ENCODE data around the gene PTGR2.
"Not testable (repeated sequence)": the region's sequence is repeated elsewhere in the genome, so short reads cannot be mapped to it uniquely, and the experiment has no call there.

Gene PTGR2

GRCh38 chr14:73896521-73896920 is 44.9 kb downstream of the PTGR2 start:
- peaks cover 61% of the 10 kb centered on the region for H3K36me3 ChIP-seq (ENCODE audit: control insufficient read depth, insufficient read depth, low read length)
- H3K4me3 ChIP-seq (ENCODE audit: insufficient read depth, low read depth, low read length, poor library complexity, severe bottlenecking) = no peak overlapping the region
- DNase-seq = no peak
- H3K27ac ChIP-seq (ENCODE audit: insufficient read depth, low read length, poor library complexity, severe bottlenecking) = no peak overlapping the region
- H3K4me1 ChIP-seq (ENCODE audit: control insufficient read depth, insufficient read depth, low read length, poor library complexity, severe bottlenecking) = no peaks in the 10 kb centered on the region
- H3K27me3 ChIP-seq (replicated peaks; ENCODE audit: control insufficient read depth, insufficient read depth, low read length, poor library complexity, severe bottlenecking) = no peaks in the 10 kb centered on the region
- H3K9me3 ChIP-seq (ENCODE audit: control insufficient read depth, low read length) = no peaks in the 10 kb centered on the region

DNA sequence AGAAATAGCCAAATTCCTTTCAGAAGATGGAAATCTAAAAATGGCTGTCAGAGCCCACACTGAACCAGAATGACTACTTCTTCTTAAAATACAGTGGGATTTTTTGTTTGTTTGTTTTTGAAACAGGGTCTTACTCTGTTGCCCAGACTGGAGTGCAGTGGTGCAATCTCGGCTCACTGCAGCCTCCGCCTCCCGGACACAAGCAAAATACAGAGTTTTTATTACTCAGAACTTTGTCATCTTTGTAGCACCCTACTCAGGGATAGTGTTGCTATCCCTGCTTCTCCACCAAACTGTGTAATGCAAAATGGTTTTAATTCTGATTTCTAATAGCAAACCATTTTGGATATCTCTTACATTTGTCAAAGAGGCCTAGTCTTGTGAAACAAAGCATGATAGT is 51.4 kb downstream of the PTGR2 start:
- Histone ChIP-seq H3K4me3 (ENCODE audit: insufficient read depth, low read depth, low read length, poor library complexity, severe bottlenecking) (no peak overlapping the region), H3K27me3 (replicated peaks; ENCODE audit: control insufficient read depth, insufficient read depth, low read length, poor library complexity, severe bottlenecking) (no peaks in the 10 kb centered on the region), H3K4me1 (ENCODE audit: control insufficient read depth, insufficient read depth, low read length, poor library complexity, severe bottlenecking) (no peaks in the 10 kb centered on the region), H3K27ac (ENCODE audit: insufficient read depth, low read length, poor library complexity, severe bottlenecking) (no peak overlapping the region), H3K36me3 (ENCODE audit: control insufficient read depth, insufficient read depth, low read length) (peaks cover 57% of the 10 kb centered on the region), H3K9me3 (ENCODE audit: control insufficient read depth, low read length) (no peaks in the 10 kb centered on the region)
- no peak for DNase-seq

DNA sequence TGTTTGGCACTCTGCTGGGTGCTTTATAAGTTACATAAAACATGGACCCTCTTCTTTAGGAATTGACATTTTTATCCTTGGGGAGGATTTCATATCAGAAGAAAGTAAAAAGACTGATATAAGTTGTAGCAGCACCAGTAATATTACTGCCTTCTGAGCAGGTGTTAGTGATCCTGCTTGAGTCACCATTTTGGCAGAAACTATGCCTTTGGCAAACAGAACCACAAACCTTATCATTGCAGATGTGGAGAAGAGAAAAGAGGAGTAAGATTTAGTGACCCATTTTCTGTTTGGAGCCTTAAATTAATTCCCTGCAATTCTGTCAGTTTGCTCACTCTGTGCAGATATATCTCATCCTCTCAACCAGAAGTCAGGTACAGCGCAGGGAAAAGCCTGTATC is 58.0 kb downstream of the PTGR2 start:
- DNase-seq = no peak
- Histone ChIP-seq H3K4me3 (ENCODE audit: insufficient read depth, low read depth, low read length, poor library complexity, severe bottlenecking) (no peak overlapping the region), H3K9me3 (ENCODE audit: control insufficient read depth, low read length) (no peaks in the 10 kb centered on the region), H3K27ac (ENCODE audit: insufficient read depth, low read length, poor library complexity, severe bottlenecking) (no peak overlapping the region), H3K36me3 (ENCODE audit: control insufficient read depth, insufficient read depth, low read length) (peaks cover 74% of the 10 kb centered on the region), H3K27me3 (replicated peaks; ENCODE audit: control insufficient read depth, insufficient read depth, low read length, poor library complexity, severe bottlenecking) (no peaks in the 10 kb centered on the region), H3K4me1 (ENCODE audit: control insufficient read depth, insufficient read depth, low read length, poor library complexity, severe bottlenecking) (no peaks in the 10 kb centered on the region)

DNA sequence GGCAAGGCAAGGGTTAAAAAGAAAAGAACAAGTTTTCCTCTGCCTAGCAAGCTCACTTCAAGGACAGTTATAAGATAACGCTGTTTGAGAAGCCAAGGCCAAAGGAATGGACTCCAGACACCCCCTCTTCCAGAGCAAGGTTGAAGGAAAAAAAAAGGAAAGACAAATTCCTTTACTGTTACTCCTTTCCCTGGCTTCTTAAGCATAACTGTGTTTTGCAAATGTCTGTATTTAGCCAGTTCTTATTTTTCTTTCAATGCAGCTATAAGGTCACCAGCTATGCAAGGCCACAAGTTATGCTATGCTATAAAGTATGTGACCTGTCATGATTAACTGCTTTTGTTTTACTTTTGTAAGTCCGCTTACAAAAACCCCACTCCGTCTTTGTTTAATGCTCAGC is 61.6 kb downstream of the PTGR2 start:
- Histone ChIP-seq H3K4me3 (ENCODE audit: insufficient read depth, low read depth, low read length, poor library complexity, severe bottlenecking) (no peak overlapping the region), H3K27me3 (replicated peaks; ENCODE audit: control insufficient read depth, insufficient read depth, low read length, poor library complexity, severe bottlenecking) (no peaks in the 10 kb centered on the region), H3K36me3 (ENCODE audit: control insufficient read depth, insufficient read depth, low read length) (peaks cover 58% of the 10 kb centered on the region), H3K9me3 (ENCODE audit: control insufficient read depth, low read length) (no peaks in the 10 kb centered on the region), H3K27ac (ENCODE audit: insufficient read depth, low read length, poor library complexity, severe bottlenecking) (no peak overlapping the region), H3K4me1 (ENCODE audit: control insufficient read depth, insufficient read depth, low read length, poor library complexity, severe bottlenecking) (no peaks in the 10 kb centered on the region)
- DNase-seq = no peak

- Histone ChIP-seq H3K9me3 (ENCODE audit: control insufficient read depth, low read length) (no peaks in the 10 kb centered on the region), H3K36me3 (ENCODE audit: control insufficient read depth, insufficient read depth, low read length) (peaks cover 52% of the 10 kb centered on the region), H3K27me3 (replicated peaks; ENCODE audit: control insufficient read depth, insufficient read depth, low read length, poor library complexity, severe bottlenecking) (no peaks in the 10 kb centered on the region), H3K27ac (ENCODE audit: insufficient read depth, low read length, poor library complexity, severe bottlenecking) (no peak overlapping the region), H3K4me3 (ENCODE audit: insufficient read depth, low read depth, low read length, poor library complexity, severe bottlenecking) (no peak overlapping the region), H3K4me1 (ENCODE audit: control insufficient read depth, insufficient read depth, low read length, poor library complexity, severe bottlenecking) (no peaks in the 10 kb centered on the region)
- no peak for DNase-seq
Observed at GRCh38 chr14:73916324-73916723, 64.7 kb downstream of the PTGR2 start.

DNA sequence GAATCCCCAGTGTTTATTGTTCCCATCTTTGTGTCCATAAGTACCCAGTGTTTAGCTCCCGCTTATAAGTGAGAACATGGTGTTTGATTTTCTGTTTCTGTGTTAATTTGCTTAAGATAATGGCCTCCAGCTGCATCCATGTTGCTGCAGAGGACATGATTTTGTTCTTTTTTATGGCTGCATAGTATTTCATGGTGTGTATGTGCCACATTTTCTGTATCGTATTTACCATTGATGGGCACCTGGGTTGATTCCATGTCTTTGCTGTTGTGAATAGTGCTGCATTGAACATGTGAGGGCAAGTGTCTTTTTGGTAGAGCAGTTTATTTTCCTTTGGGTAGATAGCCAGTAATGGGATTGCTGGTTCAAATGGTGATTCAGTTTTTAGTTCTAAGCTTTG is 67.8 kb downstream of the PTGR2 start:
- not testable (repeated sequence) for DNase-seq; H3K27ac ChIP-seq (ENCODE audit: insufficient read depth, low read length, poor library complexity, severe bottlenecking); H3K27me3 ChIP-seq (replicated peaks; ENCODE audit: control insufficient read depth, insufficient read depth, low read length, poor library complexity, severe bottlenecking); H3K4me1 ChIP-seq (ENCODE audit: control insufficient read depth, insufficient read depth, low read length, poor library complexity, severe bottlenecking); H3K9me3 ChIP-seq (ENCODE audit: control insufficient read depth, low read length); H3K4me3 ChIP-seq (ENCODE audit: insufficient read depth, low read depth, low read length, poor library complexity, severe bottlenecking)
- peaks cover 50% of the 10 kb centered on the region for H3K36me3 ChIP-seq (ENCODE audit: control insufficient read depth, insufficient read depth, low read length)

DNA sequence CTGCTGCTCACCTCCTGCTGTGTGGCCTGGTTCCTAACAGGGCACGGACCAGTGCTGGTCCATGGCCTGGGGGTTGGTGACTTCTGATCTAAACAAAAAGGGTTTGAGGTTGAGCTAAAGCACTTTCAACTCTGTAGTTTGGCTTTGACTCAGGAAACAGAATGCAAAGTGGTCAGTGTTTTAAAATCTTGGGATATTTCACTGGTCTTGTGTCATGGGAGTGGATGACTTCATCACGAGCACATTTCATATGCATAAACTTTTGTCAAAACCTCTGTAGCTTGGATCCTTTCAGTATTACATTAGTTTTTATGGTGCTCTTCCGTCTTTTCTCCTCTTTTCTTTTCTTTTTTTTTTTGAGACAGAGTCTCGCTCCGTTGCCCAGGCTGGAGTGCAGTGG is 72.7 kb downstream of the PTGR2 start:
- Histone ChIP-seq H3K4me1 (ENCODE audit: control insufficient read depth, insufficient read depth, low read length, poor library complexity, severe bottlenecking) (no peaks in the 10 kb centered on the region), H3K27ac (ENCODE audit: insufficient read depth, low read length, poor library complexity, severe bottlenecking) (no peak overlapping the region), H3K36me3 (ENCODE audit: control insufficient read depth, insufficient read depth, low read length) (peaks cover 79% of the 10 kb centered on the region), H3K4me3 (ENCODE audit: insufficient read depth, low read depth, low read length, poor library complexity, severe bottlenecking) (no peak overlapping the region), H3K27me3 (replicated peaks; ENCODE audit: control insufficient read depth, insufficient read depth, low read length, poor library complexity, severe bottlenecking) (no peaks in the 10 kb centered on the region), H3K9me3 (ENCODE audit: control insufficient read depth, low read length) (no peaks in the 10 kb centered on the region)
- no peak for DNase-seq
